Hepatocyte (in vitro differentiated cells): ENCODE measurements around the gene OR8S1. TPM values are rescaled to one million over a fixed set of nuclear protein-coding genes. Genes with fewer than 3 reads are reported as not detected.

Experiments used
- DNase-seq: peaks from one replicate; pipeline ENCODE4 v3.0.0-alpha.2; 2016; ENCODE audit warnings: low spot score
- H2AFZ ChIP-seq: fragments of 200-600 bp; sonication (generic); 2 replicates; pipeline ENCODE4 v1.6.0; 2016; ENCODE audit warnings: antibody characterized with exemption, mild to moderate bottlenecking
- H3K27ac ChIP-seq: fragments of 200-600 bp; sonication (generic); 2 replicates; pipeline ENCODE4 v1.5.1; 2016; ENCODE audit warnings: mild to moderate bottlenecking
- H3K27me3 ChIP-seq: fragments of 200-600 bp; sonication (generic); 2 replicates; pipeline ENCODE4 v1.6.1; 2016
- H3K36me3 ChIP-seq: fragments of 200-600 bp; sonication (generic); replicated peaks from 2 replicates; pipeline ENCODE4 v1.5.1; 2016; ENCODE audit warnings: low read depth; ENCODE audit not compliant: insufficient read depth
- H3K4me1 ChIP-seq: fragments of 200-600 bp; sonication (generic); 2 replicates; pipeline ENCODE4 v1.5.1; 2016; ENCODE audit warnings: mild to moderate bottlenecking, moderate library complexity; ENCODE audit not compliant: insufficient read depth
- H3K4me2 ChIP-seq: fragments of 200-600 bp; sonication (generic); 2 replicates; pipeline ENCODE4 v1.6.0; 2016
- H3K4me3 ChIP-seq: fragments of 200-600 bp; sonication (generic); 2 replicates; pipeline ENCODE4 v1.5.1; 2016; ENCODE audit warnings: mild to moderate bottlenecking
- H3K79me2 ChIP-seq: fragments of 200-600 bp; sonication (generic); 2 replicates; pipeline ENCODE4 v1.6.0; 2017; ENCODE audit warnings: mild to moderate bottlenecking
- H3K9me2 ChIP-seq: fragments of 200-600 bp; sonication (generic); replicated peaks from 2 replicates; pipeline ENCODE4 v1.6.0; 2017; ENCODE audit warnings: mild to moderate bottlenecking; ENCODE audit not compliant: insufficient read depth
- H3K9me3 ChIP-seq: fragments of 200-600 bp; sonication (generic); 2 replicates; pipeline ENCODE4 v1.5.1; 2016; ENCODE audit warnings: low read depth, mild to moderate bottlenecking
- H4K20me1 ChIP-seq: fragments of 200-600 bp; sonication (generic); 2 replicates; pipeline ENCODE4 v1.6.0; 2016; ENCODE audit warnings: mild to moderate bottlenecking; ENCODE audit not compliant: insufficient read depth, poor library complexity, severe bottlenecking
- EZH2 ChIP-seq: fragments of 200-600 bp; sonication (generic); IDR thresholded peaks from 2 replicates; pipeline ENCODE4 v1.6.1; 2016; ENCODE audit warnings: antibody characterized with exemption, mild to moderate bottlenecking, borderline replicate concordance
- EZH2phosphoT487 ChIP-seq: fragments of 200-600 bp; sonication (generic); IDR thresholded peaks from one replicate; pipeline ENCODE4 v1.6.1; 2018; ENCODE audit warnings: antibody characterized with exemption, mild to moderate bottlenecking, low read depth, moderate library complexity; ENCODE audit not compliant: unreplicated experiment, severe bottlenecking
- WGBS: methylation state at CpG from one replicate; pipeline ENCODE4 v1.1.6; 2016; ENCODE audit warnings: low lambda C conversion rate; ENCODE audit errors: missing lambda C conversion rate; 5-methylcytosine and 5-hydroxymethylcytosine counted together
- polyA plus RNA-seq: library from polyadenylated mRNA; unstranded; fragments of >200 nt; fragmentation: Nextera tagmentation; extraction: Ambion mirVana; gene quantifications from 2 replicates; pipeline ENCODE4 v1.2.1, GENCODE V29; 2016
- total RNA-seq: library from RNA; depleted of rRNA; stranded (reverse); fragments of >200 nt; gene quantifications from 2 replicates; pipeline ENCODE4 v1.2.3, GENCODE V29; 2014
- TF ChIP-seq, protein P1 (sequence below): fragments of 200-600 bp; sonication (generic); IDR thresholded peaks from 2 replicates; pipeline ENCODE4 v1.5.1; 2016; ENCODE audit warnings: antibody characterized with exemption, mild to moderate bottlenecking; ENCODE audit not compliant: poor library complexity

Gene OR8S1, protein sequence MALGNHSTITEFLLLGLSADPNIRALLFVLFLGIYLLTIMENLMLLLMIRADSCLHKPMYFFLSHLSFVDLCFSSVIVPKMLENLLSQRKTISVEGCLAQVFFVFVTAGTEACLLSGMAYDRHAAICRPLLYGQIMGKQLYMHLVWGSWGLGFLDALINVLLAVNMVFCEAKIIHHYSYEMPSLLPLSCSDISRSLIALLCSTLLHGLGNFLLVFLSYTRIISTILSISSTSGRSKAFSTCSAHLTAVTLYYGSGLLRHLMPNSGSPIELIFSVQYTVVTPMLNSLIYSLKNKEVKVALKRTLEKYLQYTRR
- total RNA-seq (0.17 TPM in 1 of 2 replicates, not detected in the other), polyA plus RNA-seq (1.1 TPM in 1 of 2 replicates, not detected in the other)

GRCh38 chr12:48525332-48525731 lies at the start of gene OR8S1:
Gene OR8S1 (plus strand): TSS chr12:48525632. CDS start chr12:48525632, 0 bp downstream.
- H3K4me3 ChIP-seq: no peak within 1 kb of the TSS
- no peaks in the 10 kb centered on the region for H3K9me2 ChIP-seq
- H3K4me1 ChIP-seq: no peaks in the 10 kb centered on the region
- H3K27ac ChIP-seq: no peak within 1 kb of the TSS
- no peak for DNase-seq
- no peaks in the 10 kb centered on the region for H3K36me3 ChIP-seq
- no peaks in the 10 kb centered on the region for H4K20me1 ChIP-seq
- WGBS: 88% methylated on average over 5 of the region's 5 CpGs
- no peaks in the 10 kb centered on the region for H3K79me2 ChIP-seq
- H2AFZ ChIP-seq: no peak within 1 kb of the TSS
- no peak within 1 kb of the TSS for H3K4me2 ChIP-seq
- TF ChIP-seq EZH2: no peak
- TF ChIP-seq EZH2phosphoT487: no peak
- H3K27me3 ChIP-seq: no peaks in the 10 kb centered on the region
- no peaks in the 10 kb centered on the region for H3K9me3 ChIP-seq

- H3K36me3 ChIP-seq: no peaks in the 10 kb centered on the region
- no peak within 1 kb of the TSS for H3K4me3 ChIP-seq
- no peak for DNase-seq
- no peaks in the 10 kb centered on the region for H3K79me2 ChIP-seq
- no peaks in the 10 kb centered on the region for H4K20me1 ChIP-seq
- no peaks in the 10 kb centered on the region for H3K9me3 ChIP-seq
- H3K4me2 ChIP-seq: no peak within 1 kb of the TSS
- H2AFZ ChIP-seq: no peak within 1 kb of the TSS
- no peak within 1 kb of the TSS for H3K27ac ChIP-seq
- H3K4me1 ChIP-seq: no peaks in the 10 kb centered on the region
- no peaks in the 10 kb centered on the region for H3K9me2 ChIP-seq
- no peaks in the 10 kb centered on the region for H3K27me3 ChIP-seq
- WGBS: 92% methylated on average over 2 of the region's 2 CpGs
- TF ChIP-seq EZH2phosphoT487 (no peak), EZH2 (no peak)
- TF ChIP-seq, protein P1, sequence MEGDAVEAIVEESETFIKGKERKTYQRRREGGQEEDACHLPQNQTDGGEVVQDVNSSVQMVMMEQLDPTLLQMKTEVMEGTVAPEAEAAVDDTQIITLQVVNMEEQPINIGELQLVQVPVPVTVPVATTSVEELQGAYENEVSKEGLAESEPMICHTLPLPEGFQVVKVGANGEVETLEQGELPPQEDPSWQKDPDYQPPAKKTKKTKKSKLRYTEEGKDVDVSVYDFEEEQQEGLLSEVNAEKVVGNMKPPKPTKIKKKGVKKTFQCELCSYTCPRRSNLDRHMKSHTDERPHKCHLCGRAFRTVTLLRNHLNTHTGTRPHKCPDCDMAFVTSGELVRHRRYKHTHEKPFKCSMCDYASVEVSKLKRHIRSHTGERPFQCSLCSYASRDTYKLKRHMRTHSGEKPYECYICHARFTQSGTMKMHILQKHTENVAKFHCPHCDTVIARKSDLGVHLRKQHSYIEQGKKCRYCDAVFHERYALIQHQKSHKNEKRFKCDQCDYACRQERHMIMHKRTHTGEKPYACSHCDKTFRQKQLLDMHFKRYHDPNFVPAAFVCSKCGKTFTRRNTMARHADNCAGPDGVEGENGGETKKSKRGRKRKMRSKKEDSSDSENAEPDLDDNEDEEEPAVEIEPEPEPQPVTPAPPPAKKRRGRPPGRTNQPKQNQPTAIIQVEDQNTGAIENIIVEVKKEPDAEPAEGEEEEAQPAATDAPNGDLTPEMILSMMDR: no peak
Observed at GRCh38 chr12:48482198-48482597, 43.2 kb upstream of the OR8S1 start, which contains the start of gene C12orf54. Gene C12orf54 (plus strand): TSS chr12:48482498. CDS start chr12:48483297, 799 bp downstream.

GRCh38 chr12:48482930-48483329 lies 42.5 kb upstream of the OR8S1 start:
- H3K79me2 ChIP-seq: no peaks in the 10 kb centered on the region

GRCh38 chr12:48486261-48486660 lies 39.2 kb upstream of the OR8S1 start:
- no peak for DNase-seq
- H3K79me2 ChIP-seq: no peaks in the 10 kb centered on the region
- H3K4me3 ChIP-seq: no peak overlapping the region
- no peaks in the 10 kb centered on the region for H3K9me3 ChIP-seq
- no peaks in the 10 kb centered on the region for H3K4me1 ChIP-seq
- H3K9me2 ChIP-seq: no peaks in the 10 kb centered on the region
- H3K27ac ChIP-seq: no peak overlapping the region
- 86% methylated on average over 2 of the region's 2 CpGs for WGBS
- no peaks in the 10 kb centered on the region for H3K27me3 ChIP-seq
- H3K4me2 ChIP-seq: no peak overlapping the region
- H2AFZ ChIP-seq: no peak overlapping the region
- TF ChIP-seq, protein P1: no peak
- TF ChIP-seq EZH2phosphoT487: no peak
- no peaks in the 10 kb centered on the region for H3K36me3 ChIP-seq
- no peaks in the 10 kb centered on the region for H4K20me1 ChIP-seq

More at GRCh38 chr12:48482930-48483329, 42.5 kb upstream of the OR8S1 start:
- no peaks in the 10 kb centered on the region for H4K20me1 ChIP-seq
- H3K27me3 ChIP-seq: no peaks in the 10 kb centered on the region
- no peak overlapping the region for H3K4me2 ChIP-seq
- no peaks in the 10 kb centered on the region for H3K9me3 ChIP-seq
- no peak overlapping the region for H3K27ac ChIP-seq
- H3K9me2 ChIP-seq: no peaks in the 10 kb centered on the region
- no peaks in the 10 kb centered on the region for H3K36me3 ChIP-seq
- H3K4me3 ChIP-seq: no peak overlapping the region
- TF ChIP-seq, protein P1: no peak
- TF ChIP-seq EZH2phosphoT487 (no peak), EZH2 (no peak)
- no peak overlapping the region for H2AFZ ChIP-seq
- no peak for DNase-seq
- H3K4me1 ChIP-seq: no peaks in the 10 kb centered on the region
- WGBS: 77% methylated on average over 3 of the region's 3 CpGs
